Right forelimb (tissue), 1 donor: ENCODE data around the gene BCL10.

Source experiments
- DNase-seq: peaks from one replicate; pipeline ENCODE4 v3.0.0-alpha.2; 2018

Gene BCL10

GRCh38 chr1:85297855-85298629 lies 21.6 kb upstream of the BCL10 start:
- DNase-seq, result no peak

DNA sequence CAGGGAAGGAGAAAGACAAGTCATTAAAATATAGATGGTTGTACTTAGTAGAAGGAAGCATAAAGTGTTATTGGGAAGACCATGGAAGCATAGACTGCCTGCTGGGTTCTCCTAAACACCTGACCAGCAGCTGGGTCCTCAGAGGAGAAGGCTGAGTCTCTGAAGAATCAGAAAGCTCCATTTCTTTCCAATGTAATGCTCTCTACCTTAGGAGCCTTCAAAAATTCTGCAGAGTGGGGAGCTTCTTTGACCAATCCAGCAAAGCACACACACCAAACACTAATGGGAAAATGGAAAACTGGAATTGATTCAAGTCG lies 21.1 kb upstream of the BCL10 start:
- no peak for DNase-seq

- no peak for DNase-seq
Observed at GRCh38 chr1:85296980-85297379, 20.5 kb upstream of the BCL10 start.

DNA sequence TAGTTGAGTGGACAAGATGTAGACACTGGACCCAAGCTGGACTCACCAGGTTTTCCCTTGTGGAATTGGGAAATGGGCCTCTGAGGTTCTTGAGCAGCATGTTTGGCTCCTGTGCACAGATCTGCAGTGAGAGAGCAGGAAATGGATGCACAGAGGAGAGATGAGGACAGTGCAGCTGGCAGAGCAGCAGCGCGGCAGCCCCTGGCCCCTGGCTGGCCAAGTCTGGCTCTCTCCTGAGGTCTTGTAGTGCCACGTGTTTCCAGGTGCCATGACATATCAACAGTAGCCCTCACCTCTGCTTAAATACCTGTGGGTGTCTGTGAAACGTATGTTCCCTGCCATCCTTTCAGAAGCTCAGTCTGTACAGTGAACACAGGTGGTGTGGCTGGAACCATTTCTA lies 19.2 kb upstream of the BCL10 start:
- DNase-seq, result no peak

DNA sequence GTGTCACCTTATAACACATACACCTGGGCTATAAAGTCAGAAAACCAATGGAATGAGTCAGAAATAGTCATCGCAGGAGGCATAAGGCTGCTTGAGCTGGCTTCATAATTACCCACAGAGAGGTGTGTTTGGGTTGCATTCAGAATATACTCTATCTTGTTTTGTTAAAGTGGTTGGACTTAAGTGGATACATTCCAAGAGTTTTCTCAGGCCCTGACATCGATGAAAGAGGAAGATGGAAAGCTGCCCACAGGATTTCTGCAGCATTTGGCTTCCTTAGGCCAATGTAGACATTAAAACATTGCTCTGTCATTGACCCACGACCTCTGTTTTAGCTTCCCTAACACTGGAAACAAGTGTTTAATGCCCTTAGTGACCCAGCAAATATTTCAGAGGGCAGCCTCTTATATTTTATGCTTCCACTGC lies 18.6 kb upstream of the BCL10 start:
- DNase-seq, result no peak

GRCh38 chr1:85290826-85291225 lies 14.4 kb upstream of the BCL10 start:
- no peak for DNase-seq

DNA sequence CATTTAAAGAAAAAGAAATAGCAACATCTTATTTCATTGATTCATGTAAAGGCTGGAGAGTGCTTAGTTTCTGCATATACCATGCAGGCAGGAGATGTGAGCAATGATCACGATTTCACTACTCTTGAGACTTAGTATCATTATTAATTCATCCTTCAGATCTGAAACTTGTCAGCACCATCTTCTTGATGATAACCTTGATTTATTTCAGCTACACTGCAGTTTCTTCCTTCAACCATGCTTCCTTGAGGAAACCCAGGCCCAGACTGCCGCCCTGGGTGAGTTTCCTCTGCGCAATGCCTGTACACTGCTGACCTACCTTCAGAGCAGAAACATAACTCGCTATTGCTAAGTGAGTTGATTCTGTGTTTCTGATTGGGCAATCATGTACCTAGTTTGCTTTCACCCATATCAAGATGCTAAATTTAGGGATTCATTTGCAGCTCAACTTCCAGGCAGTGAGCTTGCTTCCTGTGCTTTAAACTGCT lies 13.5 kb upstream of the BCL10 start:
- DNase-seq, result no peak

DNA sequence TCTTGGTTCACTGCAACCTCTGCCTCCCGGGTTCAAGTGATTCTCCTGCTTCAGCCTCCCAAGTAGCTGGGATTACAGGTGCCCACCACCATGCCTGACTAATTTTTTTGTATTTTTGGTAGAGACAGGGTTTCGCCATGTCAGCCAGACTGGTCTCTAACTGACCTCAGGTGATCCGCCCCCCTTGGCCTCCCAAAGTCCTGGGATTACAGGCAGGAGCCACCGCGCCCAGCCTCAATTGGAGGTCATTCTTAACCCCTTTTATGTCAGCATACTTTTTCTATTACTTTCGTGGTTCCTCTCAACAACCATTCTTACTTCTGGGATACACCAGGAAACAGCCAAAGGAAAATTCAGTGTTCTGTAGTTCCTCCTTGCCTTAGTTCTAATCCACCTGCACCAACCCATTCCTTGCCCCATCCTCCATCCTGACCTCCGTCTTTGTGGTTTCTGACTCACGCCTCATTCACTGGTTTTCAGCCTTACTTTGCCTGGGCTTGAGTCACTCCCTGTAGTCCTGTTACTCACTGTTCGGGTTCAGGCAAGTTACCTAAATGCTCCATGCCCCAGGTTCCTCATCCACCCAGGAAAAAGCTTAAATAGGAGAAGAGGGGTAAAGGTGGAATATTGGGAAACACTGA lies 12.9 kb upstream of the BCL10 start:
- DNase-seq, result no peak

DNA sequence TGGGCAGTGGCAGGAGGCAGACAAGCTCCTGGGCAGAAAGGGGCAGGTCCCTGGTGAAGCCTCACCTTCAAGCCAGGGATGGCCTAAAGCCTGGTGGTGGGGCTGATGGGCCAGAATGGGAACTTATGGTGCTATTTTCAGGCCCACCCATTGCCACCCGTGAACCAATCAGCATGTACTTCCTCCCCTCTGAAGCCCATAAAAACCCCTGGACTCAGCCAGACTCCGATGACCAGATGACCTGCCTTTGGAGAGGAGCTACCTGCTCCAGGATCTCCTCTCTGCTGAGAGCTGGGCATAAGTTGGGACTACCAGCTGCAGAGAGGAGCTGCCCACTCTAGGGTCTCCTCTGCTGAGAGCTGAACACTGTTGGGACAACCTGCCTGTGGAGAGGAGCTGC lies 7.8 kb upstream of the BCL10 start:
- DNase-seq, result no peak

DNA sequence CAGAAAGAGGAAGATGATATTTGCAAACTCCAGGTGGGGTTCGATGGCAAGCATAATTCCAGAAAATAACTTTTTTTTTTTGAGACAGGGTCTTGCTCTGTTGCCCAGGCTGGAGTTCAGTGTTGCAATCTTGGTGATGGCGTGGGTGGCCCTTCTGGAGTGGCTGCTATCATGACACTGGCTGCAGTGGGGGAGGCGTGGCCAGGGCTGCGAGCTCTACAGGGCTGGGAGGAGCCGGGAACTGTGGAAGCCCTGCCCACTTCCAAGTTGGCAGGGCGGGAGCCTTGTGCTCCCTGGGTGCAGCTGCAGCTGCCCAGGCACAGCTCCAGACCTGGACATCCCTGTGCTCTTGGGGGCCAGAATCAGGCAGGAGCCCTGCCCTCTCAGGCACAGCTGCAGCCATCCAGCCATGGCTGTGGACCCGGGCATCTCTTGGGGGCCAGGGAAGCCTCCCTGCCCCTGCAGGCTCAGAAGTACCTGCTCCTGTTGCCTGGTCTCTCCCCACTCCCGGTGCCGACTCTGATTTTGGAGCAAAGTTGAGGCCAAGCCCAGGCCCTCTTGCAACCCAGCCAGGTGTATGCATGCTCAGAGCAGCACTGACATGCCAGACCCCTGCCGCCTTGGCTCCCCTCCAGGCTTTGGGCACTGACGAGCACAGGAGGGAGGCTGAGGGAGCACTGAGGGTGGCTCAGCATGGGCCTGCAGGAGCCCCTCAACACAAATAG lies 7.2 kb upstream of the BCL10 start:
- no peak for DNase-seq

GRCh38 chr1:85282424-85282823 lies 6.0 kb upstream of the BCL10 start:
- DNase-seq, result no peak

GRCh38 chr1:85280636-85281035 lies 4.2 kb upstream of the BCL10 start:
- DNase-seq, result no peak

- DNase-seq, result no peak
Observed at GRCh38 chr1:85279458-85280080, 3.1 kb upstream of the BCL10 start.

DNA sequence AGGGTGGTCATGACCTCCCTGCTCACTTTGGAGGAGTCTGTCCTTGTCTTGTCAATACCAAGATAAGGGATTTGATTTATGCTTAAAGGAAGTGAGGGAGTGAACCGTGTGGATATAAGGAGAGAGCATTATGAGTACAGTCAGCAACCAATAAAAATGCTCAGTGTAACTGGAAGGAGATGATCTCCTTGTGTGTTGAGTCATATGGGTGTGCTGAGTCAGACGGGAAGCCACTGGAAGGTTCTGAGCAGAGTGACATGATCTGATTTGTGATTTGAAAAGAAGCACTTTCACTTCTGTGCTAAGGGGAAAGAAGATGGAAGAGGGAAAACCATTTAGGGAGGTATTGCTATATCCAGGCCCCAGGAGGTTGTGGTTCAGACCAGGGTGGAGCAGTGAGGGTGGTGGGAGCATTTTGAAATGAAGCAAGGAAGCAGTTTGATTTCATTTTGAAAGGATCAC lies 2.5 kb upstream of the BCL10 start:
- no peak for DNase-seq

- DNase-seq, result no peak
Observed at GRCh38 chr1:85277802-85278201, 1.4 kb upstream of the BCL10 start.

DNA sequence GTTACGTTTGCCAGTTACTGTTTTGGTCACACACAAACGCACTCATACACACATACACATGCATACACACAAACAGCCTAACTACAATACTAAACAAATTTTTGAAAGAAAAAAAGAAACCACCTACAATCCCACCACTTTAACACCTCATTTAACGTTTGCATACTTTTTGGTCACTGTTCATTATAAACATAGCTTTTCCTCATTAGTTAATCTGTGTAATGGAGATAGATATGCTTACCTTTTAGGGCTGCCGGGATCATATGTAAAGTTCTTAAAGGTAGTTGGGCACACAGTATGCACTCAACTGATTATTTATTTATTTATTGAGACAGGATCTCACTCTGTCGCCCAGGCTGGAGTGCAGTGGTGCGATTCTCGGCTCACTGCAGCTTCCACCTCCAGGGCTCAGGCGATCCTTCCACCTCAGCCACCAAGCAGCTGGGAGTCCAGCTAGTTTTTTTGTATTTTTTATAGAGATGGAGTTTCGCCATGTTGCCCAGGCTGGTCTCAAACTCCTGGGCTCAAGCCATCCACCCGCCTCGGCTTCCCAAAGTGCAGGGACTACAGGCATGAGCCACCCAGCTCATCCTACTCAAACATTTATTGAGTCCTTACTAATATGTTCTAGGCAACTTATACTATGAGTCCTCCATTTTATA lies 677 bp upstream of the BCL10 start:
- DNase-seq, result no peak

DNA sequence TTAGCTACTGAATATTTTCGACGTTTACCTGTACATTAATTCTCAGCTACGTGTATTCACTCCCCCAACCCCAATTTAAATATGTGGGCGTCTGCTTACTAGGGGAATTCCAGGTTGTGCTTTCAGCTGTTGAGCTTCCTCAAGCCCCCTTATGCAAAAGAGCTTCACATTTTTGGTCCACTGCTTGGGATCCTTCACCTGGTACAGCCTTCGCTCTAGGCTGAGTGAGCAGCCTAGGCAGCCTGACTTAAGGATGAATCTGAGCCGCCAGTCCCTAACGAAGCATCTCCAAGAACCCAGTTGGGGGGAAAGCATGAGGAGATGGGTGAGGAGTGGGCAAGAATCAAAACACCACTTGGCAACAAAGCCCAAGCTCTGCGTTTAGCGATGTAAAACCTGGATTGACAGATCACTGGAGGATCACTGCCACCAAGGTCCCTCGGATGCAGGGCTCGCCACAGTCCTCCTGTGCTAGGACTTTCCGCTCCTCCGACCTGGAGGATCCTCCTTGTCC lies 674 bp downstream of the BCL10 start:
- no peak for DNase-seq

DNA sequence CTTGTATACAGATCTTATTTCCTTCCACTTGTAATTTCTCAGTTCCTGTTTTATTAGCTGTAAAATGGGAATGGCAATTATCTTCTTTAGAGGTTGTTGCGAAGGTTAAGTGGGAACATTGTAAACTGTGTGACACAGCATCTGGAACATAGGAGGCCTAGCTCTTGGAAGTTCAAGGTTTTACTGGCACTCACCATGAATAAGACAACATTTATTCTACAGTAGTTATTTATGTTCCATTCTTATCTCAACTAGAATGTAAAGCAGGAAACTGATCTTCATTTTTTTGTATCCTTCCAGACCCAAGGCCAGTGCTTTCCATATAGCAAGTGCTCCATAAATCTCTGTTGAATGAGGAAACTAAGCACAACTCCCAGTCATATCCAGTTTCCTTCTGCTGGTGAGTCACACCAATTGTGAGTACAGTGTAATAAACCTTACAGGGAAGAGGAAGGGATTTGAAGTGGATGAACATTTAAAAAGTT lies 1.4 kb downstream of the BCL10 start:
- no peak for DNase-seq

DNA sequence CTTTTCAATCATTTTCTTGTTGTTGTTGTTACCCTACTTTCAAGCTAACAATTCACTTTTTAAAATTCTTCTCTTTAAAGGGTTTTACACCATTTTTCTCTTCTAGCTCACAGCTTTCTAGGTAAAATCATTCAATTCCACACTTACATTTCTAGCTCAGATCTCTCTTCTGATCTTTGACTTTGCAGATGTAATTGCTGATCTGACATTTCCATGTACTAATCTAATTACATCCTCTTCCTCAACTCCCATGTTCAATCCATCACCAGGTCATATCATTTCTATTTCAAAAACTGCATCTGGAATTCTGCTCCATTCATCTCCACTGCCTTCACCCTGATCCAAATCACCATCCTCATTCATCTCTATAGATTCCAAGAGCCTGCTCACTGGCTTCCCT lies 3.0 kb downstream of the BCL10 start:
- no peak for DNase-seq

GRCh38 chr1:85268801-85269585 lies 7.4 kb downstream of the BCL10 start:
- no peak for DNase-seq

GRCh38 chr1:85267313-85267712 lies 9.1 kb downstream of the BCL10 start:
- DNase-seq, result no peak

DNA sequence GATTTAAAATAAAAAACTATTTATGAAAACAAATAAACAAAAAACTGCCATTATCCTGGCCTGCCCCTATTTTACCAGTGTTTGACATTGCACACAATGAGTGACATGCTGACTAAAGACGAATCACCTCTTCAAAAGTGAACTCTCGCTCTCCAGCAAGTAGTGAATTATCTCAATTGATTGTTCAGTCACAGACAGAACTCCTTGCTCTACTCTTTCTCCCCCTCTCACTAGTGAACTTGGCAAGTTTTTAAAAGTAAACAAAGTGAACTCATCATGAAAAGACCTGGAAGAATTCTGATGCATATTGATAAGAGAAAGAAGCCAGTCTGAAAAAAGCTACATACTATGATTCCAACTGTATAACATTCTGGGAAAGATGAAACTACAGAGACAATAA lies 12.3 kb downstream of the BCL10 start:
- no peak for DNase-seq
